CD1c-positive myeloid dendritic cell (primary cell): Measurements from ENCODE around the gene AGER.
"Not testable (repeated sequence)": the region's sequence is repeated elsewhere in the genome, so short reads cannot be mapped to it uniquely, and the experiment has no call there.

Source experiments
- DNase-seq: peaks from one replicate; pipeline ENCODE4 v3.0.0-alpha.2; 2016; ENCODE audit errors: extremely low spot score

Gene AGER

DNA sequence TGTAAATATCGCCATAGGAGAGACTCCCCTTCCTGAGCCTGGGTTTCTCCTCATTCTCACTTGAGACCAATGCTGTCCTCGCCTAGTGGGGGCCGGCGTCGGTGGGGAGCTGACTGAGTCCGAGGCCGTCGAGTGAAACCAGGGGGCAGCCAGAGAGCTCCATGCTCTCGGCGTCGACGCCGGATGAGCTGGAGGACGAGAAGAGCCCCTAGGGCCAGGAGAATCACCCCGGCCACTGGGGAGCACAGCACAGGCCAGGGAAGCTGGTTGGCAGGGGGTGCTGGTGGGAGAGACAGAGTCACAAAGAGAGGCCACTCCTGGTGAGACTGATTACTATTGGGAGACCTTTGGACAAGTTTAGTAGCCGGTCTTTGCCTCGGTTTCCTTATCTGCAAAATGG, 14.8 kb upstream of the AGER start:
- DNase-seq: no peak

GRCh38 chr6:32198345-32198696, 14.3 kb upstream of the AGER start:
- DNase-seq: no peak

- DNase-seq: peak; percentile 50
Measured at GRCh38 chr6:32196682-32197616, 12.9 kb upstream of the AGER start.

DNA sequence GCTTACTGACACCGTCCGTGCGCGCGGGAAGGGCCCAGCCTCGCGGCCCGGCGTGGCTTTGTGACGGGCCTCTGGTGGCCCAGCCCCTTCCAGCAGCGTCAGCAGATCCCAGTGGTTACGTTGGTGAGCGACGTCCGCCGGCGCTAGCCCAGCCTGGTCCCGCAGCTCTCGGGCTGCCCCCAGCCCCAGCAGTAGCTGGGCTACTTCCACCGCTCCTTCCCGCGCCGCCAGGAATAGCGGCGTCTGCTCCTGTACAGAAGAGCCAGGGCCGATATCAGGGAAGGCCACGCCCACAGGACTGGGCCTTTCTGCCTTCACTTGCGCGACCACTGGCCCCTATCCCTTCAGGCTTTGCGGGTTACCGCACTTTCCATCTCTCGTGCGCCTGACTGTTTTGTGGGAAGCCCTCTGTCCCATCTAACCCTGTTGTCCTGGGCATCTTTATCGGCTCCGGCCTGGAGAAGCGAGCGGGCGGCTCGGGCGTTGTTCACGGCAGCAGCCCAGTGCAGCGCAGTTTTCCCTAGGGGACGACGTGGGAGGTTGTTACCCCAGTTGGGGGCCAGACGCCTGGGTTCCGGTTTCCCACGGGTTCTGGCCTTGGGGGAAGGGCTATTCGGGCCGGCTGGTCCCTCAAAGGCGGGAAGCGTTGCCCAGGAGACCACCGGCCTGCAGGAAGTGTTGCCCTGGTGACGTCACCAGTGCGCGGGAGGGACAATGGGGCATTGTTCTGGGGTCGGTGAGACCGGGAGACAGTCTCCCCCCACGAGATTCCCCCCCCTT, 12.0 kb upstream of the AGER start:
- peak; percentile 65 for DNase-seq

DNA sequence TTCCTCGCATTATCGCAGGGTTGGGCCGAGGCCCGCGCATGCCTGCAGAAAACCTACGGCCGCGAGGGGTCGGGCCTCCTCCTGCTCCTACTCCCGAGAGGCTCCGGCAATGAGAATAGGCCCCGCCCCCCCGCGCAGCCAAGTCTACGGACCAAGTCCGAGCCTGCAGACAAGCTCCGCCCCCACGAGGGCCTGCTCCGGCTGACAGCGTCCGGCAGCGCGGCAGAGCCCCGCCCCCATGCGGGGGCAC, 11.5 kb upstream of the AGER start:
- peak; percentile 100 for DNase-seq

DNA sequence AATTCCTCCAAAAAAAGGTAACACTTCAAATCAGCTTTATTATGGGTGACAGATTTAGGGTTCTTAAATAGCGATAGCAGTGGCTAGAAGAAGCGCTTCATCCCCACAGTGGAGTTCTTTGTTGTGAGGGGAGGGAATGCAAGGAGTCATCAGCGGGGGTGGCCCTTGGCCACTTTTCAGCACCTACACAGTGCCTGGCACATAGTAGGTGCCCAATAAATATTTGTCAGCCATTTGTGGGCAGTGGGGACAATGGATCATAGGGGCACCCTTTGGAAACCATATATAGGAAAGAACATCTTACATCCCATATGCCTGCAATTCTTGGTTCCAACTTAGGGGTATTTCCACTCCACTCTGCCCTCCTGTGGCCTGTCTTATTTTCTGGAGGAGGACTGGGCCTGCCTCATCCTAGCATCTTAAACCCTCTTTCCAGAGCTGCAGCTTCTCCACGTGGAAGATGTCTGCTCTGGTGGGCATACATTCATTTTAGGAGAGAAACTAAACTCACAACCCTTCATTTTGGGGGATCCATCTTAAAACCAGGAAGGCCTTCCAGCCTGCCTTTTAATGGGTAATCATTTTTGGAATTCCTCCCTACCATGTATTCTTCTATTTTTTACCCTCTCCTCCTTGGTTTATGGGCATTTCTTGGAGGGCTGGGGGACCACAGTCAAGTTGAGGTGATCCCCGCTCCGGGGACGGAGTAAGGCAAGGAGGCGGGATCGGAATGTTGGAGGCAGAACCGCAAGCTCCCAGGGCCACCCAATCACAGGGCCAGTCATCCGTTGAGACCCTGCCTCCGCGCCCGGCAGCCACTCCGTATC, 11.0 kb upstream of the AGER start:
- peak; percentile 70 for DNase-seq

- DNase-seq: no peak
Measured at GRCh38 chr6:32194388-32194787, 10.3 kb upstream of the AGER start.

DNA sequence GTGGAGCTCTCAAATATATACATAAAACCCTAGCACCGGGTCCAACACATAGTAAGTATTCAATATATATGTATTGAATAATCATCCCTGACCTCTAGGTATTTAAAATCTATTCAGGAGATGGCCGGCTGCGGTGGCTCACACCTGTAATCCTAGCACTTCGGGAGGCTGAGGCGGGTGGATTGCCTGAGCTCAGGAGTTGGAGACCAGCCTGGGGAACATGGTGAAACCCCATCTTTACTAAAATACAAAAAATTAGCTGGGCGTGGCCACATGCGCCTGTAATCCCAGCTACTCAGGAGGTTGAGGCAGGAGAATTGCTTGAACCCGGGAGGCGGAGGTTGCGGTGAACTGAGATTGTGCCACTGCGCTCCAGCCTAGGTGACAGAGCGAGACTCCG, 9.0 kb upstream of the AGER start:
- DNase-seq: not testable (repeated sequence)

GRCh38 chr6:32192608-32193039, 8.6 kb upstream of the AGER start, which contains the start of gene GPSM3:
Gene GPSM3 (minus strand): TSS chr6:32192643. CDS start chr6:32192513, 130 bp downstream.
- DNase-seq: peak; percentile 65

- no peak for DNase-seq
Measured at GRCh38 chr6:32191696-32192607, 7.9 kb upstream of the AGER start.

DNA sequence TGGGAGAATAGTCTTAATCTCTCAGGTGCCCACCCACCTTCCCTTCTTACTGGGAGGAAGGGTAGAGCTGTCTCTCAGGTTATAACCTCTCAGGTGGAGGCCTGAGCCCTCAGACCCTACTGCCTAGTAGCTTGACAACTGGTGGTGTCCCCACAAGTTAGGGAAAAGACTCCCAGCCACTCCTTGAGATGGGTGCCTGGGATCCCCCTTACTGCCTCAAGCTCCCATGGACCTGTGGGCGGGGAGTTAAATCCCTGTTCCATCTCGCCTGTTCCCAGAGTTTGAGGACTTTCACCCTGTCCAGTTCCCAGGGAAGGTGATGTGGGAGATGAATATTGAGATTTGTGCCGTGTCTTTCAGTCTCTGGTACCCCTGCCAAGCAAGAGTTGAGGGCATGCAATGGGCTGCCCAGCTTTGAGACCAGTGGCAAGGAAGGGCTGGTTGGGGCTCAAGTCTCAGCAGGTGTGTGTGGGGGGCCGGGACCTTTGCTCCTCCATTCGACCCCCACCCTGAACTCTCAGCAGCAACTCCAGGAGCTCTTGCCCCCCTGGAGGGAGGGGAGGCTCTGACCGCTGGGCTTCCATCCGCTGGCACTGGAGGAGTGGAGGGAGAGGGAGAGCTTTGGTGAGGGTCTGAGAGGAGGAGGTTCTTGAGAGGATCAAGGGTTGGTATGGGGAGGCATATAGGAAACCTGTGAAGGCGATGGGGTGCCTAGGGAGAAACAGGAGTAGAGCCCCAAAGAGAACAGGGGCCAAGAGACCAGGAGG, 7.0 kb upstream of the AGER start:
- DNase-seq: no peak

GRCh38 chr6:32190054-32190851, 6.2 kb upstream of the AGER start, which contains the start of gene PBX2:
Gene PBX2 (minus strand): TSS chr6:32190202. CDS start chr6:32189915, 287 bp downstream.
- peak; percentile 84 for DNase-seq

DNA sequence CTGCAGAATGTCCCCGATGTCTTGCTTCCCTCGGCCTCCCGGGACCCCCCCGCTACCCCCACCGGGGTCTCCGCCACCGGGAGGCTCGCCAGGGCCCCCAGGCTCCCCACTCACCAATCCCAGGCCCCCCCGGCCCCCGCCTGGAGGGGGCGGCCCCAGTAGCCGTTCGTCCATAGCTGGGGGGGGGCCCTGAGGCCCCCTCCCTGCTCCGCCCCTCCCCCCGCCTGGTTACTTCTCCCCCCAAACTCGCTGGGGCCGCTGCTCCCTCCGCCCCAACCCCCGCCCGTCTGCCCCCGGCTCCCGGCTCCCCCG, 5.6 kb upstream of the AGER start:
- DNase-seq: no peak

GRCh38 chr6:32189069-32189741, 5.2 kb upstream of the AGER start:
- no peak for DNase-seq

DNA sequence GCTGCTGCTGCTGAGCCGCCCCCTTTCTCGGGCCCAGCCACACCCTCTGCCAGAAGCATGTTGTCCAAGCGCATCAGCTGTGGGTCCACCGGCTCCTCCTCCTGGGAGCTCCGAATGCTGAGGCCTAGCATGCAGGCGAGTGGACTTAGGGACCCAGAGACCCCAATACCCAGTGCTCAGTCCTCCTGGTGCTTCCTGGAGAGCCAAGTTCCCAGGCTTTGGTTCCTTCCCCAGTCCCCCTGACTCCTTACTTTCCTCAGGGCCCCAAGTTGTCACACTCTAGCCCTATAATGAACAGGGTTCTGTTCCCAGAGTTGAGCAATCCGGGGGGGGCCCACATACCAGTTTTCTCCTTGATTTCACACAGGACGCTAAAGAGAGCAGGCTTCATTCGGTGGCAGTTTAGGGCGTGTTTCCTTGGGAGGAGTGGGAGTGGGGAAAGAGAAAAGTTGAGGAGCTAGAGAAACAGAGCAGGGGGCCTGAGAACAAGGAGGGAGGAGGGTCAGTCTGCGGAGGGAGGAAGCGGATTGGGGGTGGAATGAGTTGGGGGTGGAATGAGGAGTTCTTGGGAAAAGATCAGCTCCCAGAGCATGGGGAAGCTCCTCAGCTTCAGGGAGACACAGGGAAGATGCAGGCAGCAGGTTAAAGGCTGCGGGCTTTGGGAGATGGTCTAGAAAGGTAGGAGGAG, 4.5 kb upstream of the AGER start:
- DNase-seq: no peak

DNA sequence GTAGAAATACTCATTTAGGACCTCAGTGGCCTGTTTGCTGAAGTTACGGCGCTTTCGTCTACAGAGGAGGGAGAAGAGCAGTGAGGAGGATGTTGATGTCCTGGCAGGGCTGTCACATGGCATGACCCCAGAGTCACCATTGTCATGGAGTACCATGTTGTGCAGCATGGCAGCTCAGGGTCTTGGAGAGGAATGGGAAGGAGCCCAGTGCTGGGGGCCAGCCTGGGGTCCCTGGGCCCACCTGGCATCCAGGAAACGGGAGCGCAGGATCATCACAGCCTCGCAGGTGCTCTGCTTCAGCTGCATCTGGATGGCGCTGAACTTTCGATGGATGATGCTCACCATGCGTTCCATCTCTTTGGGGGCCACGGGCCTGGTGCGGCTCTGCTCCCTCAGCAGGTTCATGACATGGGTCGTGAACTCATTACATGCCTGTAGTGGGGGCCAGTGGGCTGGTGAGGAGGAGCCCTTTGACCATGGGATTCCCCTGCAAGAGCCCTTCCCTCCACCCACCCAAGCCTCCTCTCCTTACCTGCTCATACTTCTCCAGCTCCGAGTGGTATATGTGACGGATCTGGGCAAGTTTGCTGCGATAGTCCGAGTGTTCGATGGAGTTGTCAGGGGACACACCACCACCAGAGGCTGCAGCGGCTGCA, 3.8 kb upstream of the AGER start:
- DNase-seq: not testable (repeated sequence)

DNA sequence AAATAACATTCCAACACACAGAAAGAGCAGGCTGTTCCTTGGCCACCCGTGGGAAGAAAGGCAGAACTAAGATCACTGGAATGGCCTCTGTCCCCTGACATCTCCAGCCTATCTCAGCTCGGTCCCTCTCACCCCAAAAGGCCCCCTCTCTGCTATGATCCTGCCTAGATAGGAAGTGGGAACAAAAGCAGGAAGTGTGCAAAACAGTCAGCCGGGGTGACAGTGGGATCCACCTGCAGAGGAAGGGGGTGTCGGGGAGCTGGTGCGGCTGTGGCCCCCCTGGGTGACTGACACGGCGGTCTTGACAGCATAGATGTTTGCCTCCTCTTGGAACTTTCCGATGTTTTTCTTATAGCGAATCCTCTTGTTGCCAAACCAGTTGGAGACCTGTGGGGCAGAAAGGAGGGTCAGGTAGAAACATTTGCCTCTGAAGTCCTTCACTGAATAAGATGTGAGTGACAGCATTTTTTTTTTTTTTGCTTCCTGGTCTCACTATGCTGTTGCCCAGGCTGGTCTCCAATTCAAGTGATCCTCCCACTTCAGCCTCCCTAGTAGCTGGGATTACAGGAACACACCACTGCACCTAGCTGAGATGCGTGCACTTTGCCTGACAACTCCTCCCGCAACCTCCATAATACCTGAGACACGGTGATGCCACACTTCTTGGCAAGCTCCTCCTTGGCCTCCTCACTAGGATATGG, 3.1 kb upstream of the AGER start:
- DNase-seq: peak; percentile 48
